ENCODE measurements around the gene GRID1. TPM values are rescaled to one million over a fixed set of nuclear protein-coding genes. Genes with fewer than 3 reads are reported as not detected.

GRID1 gene
- total and polyA plus RNA-seq, 10 of the 15 experiments (the other 5 are each of a cell fraction or from before 2014, with no cell fraction given), result 0.04 to 0.62 (median 0.08) TPM; not detected in 5

- TF ChIP-seq POLR2AphosphoS2 (IDR thresholded peaks at IDR 0.05; ENCODE audit: low read depth, low read length), result peak; percentile 75; the same call in 1 of the 2 replicates
- TF ChIP-seq ATF7 (IDR thresholded peaks at IDR 0.05; ENCODE audit: low read depth), result peak; percentile 64; the same call in 1 of the 2 replicates
- 0 out of 2 replicates have a peak, but pooled peaks have one; percentile 35 for TF ChIP-seq ZNF24 (IDR thresholded peaks at IDR 0.05)
- TF ChIP-seq NBN (IDR thresholded peaks at IDR 0.05), result peak; percentile 67; the same call in 1 of the 2 replicates
- TF ChIP-seq IKZF1 (conservative IDR thresholded peaks at IDR 0.05), result peak; percentile 90
- TF ChIP-seq STAT3 (IDR thresholded peaks at IDR 0.05; ENCODE audit: low read depth, low read length), result no peak
- no peak for TF ChIP-seq RUNX3 (IDR thresholded peaks at IDR 0.05; ENCODE audit: low read length)
- TF ChIP-seq NR2F1 (conservative IDR thresholded peaks at IDR 0.05), result peak; percentile 96
- no peak for TF ChIP-seq HDGF (IDR thresholded peaks at IDR 0.05)
- TF ChIP-seq, protein P1, sequence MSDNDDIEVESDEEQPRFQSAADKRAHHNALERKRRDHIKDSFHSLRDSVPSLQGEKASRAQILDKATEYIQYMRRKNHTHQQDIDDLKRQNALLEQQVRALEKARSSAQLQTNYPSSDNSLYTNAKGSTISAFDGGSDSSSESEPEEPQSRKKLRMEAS (IDR thresholded peaks at IDR 0.05; ENCODE audit: low read depth, low read length), result peak; percentile 87
- peak; percentile 72 for TF ChIP-seq RELB (IDR thresholded peaks at IDR 0.05; ENCODE audit: low read depth)
- TF ChIP-seq, protein P2, sequence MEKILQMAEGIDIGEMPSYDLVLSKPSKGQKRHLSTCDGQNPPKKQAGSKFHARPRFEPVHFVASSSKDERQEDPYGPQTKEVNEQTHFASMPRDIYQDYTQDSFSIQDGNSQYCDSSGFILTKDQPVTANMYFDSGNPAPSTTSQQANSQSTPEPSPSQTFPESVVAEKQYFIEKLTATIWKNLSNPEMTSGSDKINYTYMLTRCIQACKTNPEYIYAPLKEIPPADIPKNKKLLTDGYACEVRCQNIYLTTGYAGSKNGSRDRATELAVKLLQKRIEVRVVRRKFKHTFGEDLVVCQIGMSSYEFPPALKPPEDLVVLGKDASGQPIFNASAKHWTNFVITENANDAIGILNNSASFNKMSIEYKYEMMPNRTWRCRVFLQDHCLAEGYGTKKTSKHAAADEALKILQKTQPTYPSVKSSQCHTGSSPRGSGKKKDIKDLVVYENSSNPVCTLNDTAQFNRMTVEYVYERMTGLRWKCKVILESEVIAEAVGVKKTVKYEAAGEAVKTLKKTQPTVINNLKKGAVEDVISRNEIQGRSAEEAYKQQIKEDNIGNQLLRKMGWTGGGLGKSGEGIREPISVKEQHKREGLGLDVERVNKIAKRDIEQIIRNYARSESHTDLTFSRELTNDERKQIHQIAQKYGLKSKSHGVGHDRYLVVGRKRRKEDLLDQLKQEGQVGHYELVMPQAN (conservative IDR thresholded peaks at IDR 0.05), result 0 out of 2 replicates have a peak, but pooled peaks have one; percentile 23
- TF ChIP-seq, protein P3, sequence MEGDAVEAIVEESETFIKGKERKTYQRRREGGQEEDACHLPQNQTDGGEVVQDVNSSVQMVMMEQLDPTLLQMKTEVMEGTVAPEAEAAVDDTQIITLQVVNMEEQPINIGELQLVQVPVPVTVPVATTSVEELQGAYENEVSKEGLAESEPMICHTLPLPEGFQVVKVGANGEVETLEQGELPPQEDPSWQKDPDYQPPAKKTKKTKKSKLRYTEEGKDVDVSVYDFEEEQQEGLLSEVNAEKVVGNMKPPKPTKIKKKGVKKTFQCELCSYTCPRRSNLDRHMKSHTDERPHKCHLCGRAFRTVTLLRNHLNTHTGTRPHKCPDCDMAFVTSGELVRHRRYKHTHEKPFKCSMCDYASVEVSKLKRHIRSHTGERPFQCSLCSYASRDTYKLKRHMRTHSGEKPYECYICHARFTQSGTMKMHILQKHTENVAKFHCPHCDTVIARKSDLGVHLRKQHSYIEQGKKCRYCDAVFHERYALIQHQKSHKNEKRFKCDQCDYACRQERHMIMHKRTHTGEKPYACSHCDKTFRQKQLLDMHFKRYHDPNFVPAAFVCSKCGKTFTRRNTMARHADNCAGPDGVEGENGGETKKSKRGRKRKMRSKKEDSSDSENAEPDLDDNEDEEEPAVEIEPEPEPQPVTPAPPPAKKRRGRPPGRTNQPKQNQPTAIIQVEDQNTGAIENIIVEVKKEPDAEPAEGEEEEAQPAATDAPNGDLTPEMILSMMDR (IDR thresholded peaks at IDR 0.05 in 2 of 3, conservative IDR thresholded peaks at IDR 0.05 in 1 of 3; ENCODE audit: control insufficient read depth in 2 of 3, extremely low read depth in 1 of 3, insufficient read depth in 1 of 3, low read depth in 3 of 3, low read length in 3 of 3), result no peak
- TF ChIP-seq LARP7 (IDR thresholded peaks at IDR 0.05), result 0 out of 2 replicates have a peak, but pooled peaks have one; percentile 1
- peak; percentile 37 for TF ChIP-seq SMAD1 (IDR thresholded peaks at IDR 0.05; ENCODE audit: low read depth, partially characterized antibody)
- peak in 1 of 2 experiments; percentile 37; a peak in 1 of 4 replicates for TF ChIP-seq EP300 (IDR thresholded peaks at IDR 0.05; ENCODE audit: borderline replicate concordance in 1 of 2, control insufficient read depth in 1 of 2, low read depth in 2 of 2, low read length in 2 of 2)
- no peak for TF ChIP-seq BACH1 (IDR thresholded peaks at IDR 0.05; ENCODE audit: borderline replicate concordance)
- no peak for TF ChIP-seq WRNIP1 (IDR thresholded peaks at IDR 0.05; ENCODE audit: borderline replicate concordance, low read depth, low read length)
- no peak for TF ChIP-seq RCOR1 (conservative IDR thresholded peaks at IDR 0.05; ENCODE audit: low read depth, low read length)
- TF ChIP-seq MTA2 (IDR thresholded peaks at IDR 0.05; ENCODE audit: low read depth), result peak; percentile 74
- TF ChIP-seq USF2 (IDR thresholded peaks at IDR 0.05; ENCODE audit: borderline replicate concordance, low read depth, low read length), result peak; percentile 5; the same call in 1 of the 2 replicates
These were observed 26.1 kb upstream of the GRID1 start (continued) for GRCh38 chr10:86392723-86393094.
